Activated CD4-positive, alpha-beta T cell treated with anti-CD3 and anti-CD28 coated beads, Interleukin-2, amount 50 U/mL, for 16 hours (primary cell): ENCODE results near the gene PPL.

ENCODE experiments used
- DNase-seq: peaks from one replicate; pipeline ENCODE4 v3.0.0-alpha.2; 2020

Gene PPL

GRCh38 chr16:4883501-4883900, 53.4 kb downstream of the PPL start:
- no peak for DNase-seq

- DNase-seq = no peak
Observed at GRCh38 chr16:4882633-4883285, 54.2 kb downstream of the PPL start.

GRCh38 chr16:4882000-4882632, 54.8 kb downstream of the PPL start:
- no peak for DNase-seq

- no peak for DNase-seq
Observed at GRCh38 chr16:4880006-4880580, 56.9 kb downstream of the PPL start.

- no peak for DNase-seq
Observed at GRCh38 chr16:4879049-4879448, 57.9 kb downstream of the PPL start.

- DNase-seq = no peak
Observed at GRCh38 chr16:4877380-4877685, 59.6 kb downstream of the PPL start.

GRCh38 chr16:4876646-4877379, 60.1 kb downstream of the PPL start:
- no peak for DNase-seq

- DNase-seq = no peak
Observed at GRCh38 chr16:4874666-4875065, 62.3 kb downstream of the PPL start.

- no peak for DNase-seq
Observed at GRCh38 chr16:4873091-4873490, 63.9 kb downstream of the PPL start.

- DNase-seq = no peak
Observed at GRCh38 chr16:4871071-4871470, 65.9 kb downstream of the PPL start.

GRCh38 chr16:4870138-4870671, 66.7 kb downstream of the PPL start:
- DNase-seq = no peak

- no peak for DNase-seq
Observed at GRCh38 chr16:4869147-4869805, 67.7 kb downstream of the PPL start.

GRCh38 chr16:4868535-4868934, 68.4 kb downstream of the PPL start:
- no peak for DNase-seq

- no peak for DNase-seq
Observed at GRCh38 chr16:4868026-4868425, 68.9 kb downstream of the PPL start.

GRCh38 chr16:4866586-4866985, 70.4 kb downstream of the PPL start:
- no peak for DNase-seq

- DNase-seq = no peak
Observed at GRCh38 chr16:4865231-4865860, 71.6 kb downstream of the PPL start.

GRCh38 chr16:4864728-4865127, 72.2 kb downstream of the PPL start:
- no peak for DNase-seq

GRCh38 chr16:4862639-4863038, 74.3 kb downstream of the PPL start:
- peak; percentile 13 for DNase-seq

- DNase-seq = no peak
Observed at GRCh38 chr16:4860727-4861342, 76.1 kb downstream of the PPL start.

- no peak for DNase-seq
Observed at GRCh38 chr16:4859900-4860255, 77.1 kb downstream of the PPL start.

- no peak for DNase-seq
Observed at GRCh38 chr16:4859190-4859899, 77.6 kb downstream of the PPL start.

- DNase-seq = no peak
Observed at GRCh38 chr16:4855804-4856203, 81.1 kb downstream of the PPL start.
